GM21786 (cell line): ENCODE data around the gene SMIM12.
A peak's percentile ranks its signal among the peaks of the same experiment; 100 is the strongest.

Experiments used
- ATAC-seq: cut with Tn5 transposase; IDR thresholded peaks from one replicate; pipeline ENCODE4 v1.9.1; 2021; ENCODE audit not compliant: unreplicated experiment

SMIM12 gene

GRCh38 chr1:34874296-34874952 is 14.9 kb upstream of the SMIM12 start:
- ATAC-seq = no peak

DNA sequence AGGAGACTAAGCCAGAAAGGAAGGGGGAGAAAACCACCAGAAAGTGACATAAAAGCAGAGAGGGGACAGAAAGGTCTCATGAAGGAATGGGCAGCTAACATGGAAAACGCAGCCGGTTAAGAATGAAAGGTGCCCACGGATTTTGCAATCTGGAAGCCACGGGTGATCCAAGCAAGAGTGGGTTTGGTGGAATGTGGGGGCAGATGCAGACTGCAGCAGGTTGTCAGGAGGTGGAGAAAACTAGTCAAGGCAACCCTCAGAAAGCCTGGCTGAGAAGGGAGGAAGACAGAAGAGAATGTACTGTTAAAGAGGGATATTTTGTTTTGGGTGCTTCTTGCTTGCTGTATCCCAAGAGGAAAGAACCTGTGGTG is 12.6 kb upstream of the SMIM12 start:
- ATAC-seq = no peak

- ATAC-seq = no peak
These were observed 12.0 kb upstream of the SMIM12 start for GRCh38 chr1:34871443-34872132.

- ATAC-seq = no peak
These were observed 10.8 kb upstream of the SMIM12 start for GRCh38 chr1:34870395-34870794.

DNA sequence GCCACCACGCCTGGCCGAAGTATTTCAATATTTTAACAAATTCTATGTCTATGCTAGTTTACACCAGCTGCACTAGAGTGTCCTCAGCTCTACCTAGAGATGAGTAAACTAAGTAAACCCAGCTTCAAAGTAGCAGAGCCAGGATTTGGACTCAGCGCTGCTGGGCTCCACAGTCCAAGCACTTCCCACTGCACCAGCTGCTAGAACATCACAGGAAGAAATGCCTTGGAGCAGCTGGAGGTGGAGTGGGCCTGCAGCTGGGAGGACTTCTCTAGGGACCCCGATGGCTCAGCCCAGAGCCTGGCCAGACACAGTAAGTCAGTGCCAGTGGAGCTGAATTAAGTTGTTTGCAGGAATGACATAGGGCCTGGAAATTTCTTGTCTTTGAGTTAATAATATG is 10.2 kb upstream of the SMIM12 start:
- no peak for ATAC-seq

DNA sequence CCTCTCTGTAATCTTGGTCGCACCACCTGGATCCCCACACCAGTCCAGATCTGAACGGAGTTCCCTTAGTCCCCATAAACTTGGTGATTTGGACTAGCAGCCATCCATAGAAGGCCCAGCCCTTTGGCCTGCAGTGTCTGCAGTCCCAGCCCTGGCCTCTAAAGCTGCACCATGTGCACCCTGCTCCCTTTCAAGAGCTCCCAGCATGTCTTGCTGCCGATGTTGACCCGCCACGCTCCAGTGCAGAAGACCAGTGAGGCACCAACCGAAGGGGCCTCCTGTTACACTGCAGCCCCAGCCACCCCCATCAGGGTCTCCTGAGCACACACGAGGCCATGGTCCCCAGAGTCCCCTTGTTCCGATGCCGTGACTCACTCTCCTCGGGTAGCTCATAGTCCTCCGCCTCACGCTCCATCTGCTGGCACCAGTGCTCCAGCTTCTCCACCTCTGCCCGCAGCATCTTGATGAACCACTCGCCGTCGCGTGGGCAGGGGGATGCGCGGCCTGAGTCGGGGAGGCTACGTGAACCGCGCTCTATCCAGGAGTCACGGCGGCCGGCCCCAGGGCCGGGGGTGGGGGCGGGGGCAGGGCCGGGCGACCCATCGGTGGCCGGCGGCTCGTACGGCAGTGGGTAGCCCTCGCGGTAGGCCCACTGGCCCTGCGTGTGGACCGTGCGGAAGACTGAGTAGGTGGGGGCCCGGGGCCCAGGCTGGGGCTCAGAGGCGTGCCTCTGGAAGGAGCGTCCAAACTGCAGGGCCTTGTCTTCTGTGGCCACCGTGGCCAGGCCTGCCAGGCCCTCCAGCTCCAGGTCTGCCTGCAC is 8.9 kb upstream of the SMIM12 start:
- no peak for ATAC-seq

- ATAC-seq = no peak
These were observed 7.9 kb upstream of the SMIM12 start for GRCh38 chr1:34867415-34867814.

DNA sequence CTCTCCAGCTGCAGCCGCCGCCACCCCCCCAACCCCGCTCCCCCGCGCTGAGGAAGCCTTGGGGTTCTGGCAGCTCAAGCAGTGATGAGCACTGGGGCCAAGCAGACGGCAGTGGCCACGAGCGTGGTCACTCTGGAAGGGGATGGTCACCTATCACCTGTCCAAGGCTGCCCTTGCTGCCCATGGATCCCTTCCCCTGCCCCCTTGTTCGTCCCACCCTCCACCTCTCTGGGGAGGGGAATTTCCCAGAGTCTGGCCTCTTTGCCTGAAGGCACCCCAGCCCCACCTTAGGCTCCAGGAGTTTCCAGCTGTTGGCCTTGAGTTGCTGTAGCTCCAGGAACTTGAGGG is 7.2 kb upstream of the SMIM12 start:
- ATAC-seq = no peak

DNA sequence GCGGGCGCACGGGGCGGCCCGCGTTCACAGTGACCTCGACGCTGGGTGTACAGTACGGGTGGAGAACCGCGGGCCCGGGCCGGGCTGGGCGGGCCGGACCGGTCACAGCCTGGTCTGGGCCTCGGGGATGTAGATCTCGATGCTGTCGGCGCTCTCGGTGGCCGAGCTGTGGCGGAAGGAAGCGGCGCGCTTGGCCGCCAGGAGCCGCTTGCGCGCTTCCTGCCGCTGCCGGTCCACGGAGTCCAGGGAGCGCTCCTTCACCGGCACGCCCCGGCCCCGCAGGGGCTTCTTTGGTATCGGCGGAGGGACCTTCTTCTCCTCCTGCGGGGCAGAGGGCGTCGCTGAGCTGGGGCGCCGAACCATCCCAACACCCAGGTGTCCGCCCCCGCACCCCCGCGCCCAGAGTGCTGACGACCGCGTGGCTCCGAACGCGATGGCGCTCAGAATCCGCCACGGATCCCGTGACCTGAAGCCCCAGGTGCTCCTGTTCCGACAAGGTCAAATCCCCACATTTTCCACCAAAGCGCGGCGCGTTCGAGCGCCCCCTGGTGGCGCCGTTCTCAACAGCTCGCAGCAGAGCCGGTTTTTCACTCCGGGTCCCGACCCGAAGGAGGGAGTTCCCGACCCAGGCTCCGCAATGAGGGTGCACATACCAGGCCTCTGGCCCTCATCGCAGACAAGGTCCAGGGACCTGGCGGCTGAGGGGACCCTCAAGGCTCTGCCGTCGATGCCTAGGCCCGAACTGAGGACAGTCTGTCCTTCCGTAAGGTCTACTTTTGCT is 6.6 kb upstream of the SMIM12 start:
- peak; percentile 71 for ATAC-seq

DNA sequence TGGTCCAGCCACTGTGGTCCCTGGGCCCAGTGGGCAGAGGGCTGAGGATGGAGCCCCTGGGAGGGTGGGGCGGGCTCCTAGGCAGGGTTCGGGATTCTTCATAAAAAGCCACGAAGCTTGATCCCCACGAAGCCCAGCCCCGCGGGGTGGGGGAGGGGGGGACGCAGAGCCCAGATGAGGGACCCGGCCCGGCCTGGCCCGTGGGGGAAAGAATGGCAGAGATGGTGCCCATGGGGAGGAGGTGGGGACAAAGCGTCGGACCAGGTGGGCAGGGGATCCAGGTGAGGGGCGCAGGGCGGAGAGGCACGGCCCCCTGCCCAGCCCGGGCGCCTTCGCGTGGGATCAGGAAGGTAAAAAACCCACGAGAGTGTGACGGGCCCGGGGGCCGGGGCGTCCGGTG is 6.0 kb upstream of the SMIM12 start:
- no peak for ATAC-seq

DNA sequence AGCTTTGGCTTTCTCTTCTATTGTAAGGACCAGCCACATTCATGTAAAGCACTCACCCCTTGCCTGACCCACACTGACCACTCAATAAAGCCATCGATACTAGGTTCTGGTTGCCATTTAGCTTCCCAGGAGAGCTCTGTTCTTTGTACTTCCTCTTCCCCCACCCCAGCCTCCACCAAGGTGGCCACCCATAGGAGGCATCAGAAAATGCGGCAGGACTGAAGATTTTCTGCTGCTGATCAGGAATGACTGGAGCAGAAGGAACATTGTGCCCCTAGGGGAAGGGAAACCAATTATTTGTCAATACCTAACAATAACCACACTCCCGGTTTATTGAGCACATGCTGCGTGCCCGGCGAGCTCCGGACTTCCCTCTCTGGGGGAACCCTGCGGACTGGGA is 5.2 kb upstream of the SMIM12 start:
- ATAC-seq = no peak

DNA sequence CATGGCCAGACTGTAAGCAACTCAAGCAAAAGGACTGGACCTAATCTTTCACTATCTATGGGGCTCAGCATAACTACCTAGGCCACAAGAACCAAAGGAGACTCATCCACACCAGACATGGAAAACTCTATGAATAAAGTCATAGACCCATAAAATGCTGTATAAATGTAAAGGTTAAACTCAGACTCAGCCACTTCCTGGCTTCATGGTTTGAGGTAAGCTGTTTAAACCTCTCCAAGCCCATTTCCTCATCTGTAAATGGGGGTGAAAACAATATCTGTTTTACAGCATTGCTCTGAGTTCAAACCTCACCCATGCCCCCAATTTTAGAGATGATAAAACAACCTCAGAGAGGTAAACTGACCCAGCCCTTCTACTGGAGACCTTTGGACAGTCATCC is 4.0 kb upstream of the SMIM12 start:
- ATAC-seq = no peak

DNA sequence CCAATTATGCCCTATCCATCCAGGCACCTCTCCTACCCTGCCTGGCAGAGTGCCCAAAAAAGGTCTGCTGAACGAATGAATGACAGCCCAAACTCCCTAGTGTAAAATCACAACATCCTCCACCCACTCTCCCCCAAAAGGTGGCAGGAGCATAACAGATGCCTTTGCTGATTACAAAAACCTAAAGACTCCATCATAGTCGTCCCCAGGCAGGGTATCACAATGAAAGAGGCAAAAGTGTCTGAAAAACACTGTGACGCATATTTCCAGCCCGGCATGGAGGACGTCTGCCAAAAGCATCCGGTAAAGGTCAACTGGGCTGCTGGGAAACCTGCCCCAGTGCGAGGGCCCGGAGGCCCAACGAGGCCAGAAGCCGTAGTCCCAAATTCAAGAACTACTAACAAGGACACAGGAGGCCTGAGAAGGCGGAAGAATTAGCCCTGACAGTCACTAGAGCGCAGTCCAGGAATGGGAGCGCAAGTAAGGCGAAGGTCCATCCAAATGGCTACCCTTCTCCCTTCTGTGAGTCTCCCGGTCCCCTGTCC is 576 bp downstream of the SMIM12 start:
- no peak for ATAC-seq

- no peak for ATAC-seq
These were observed 2.9 kb downstream of the SMIM12 start for GRCh38 chr1:34856697-34857096.

DNA sequence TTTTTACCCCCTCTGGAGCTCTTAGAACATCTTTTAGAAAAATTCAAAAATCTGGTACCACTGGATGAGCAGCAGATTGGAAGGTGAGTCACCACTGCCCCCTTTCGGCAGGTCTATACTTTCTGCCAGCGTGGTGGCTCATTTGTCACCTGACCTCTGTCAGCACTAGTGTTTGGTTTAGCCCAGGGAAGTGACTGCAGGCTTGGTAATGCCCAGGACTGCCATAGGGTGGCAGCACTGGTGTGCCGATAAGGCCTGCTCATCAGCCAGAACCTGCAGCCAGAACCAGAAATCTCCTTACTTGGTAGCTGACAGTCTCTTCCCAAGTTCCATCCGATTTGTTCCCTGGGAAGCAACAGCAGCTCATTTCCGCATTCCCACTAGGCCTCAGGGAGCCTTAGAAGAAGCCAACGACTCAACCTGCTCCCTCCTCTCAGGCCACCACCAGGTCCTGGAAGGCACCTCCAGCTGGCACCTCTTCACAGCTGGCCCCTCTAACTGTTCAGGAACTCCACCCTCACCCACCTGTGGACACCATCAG is 6.8 kb downstream of the SMIM12 start:
- peak; percentile 97 for ATAC-seq

DNA sequence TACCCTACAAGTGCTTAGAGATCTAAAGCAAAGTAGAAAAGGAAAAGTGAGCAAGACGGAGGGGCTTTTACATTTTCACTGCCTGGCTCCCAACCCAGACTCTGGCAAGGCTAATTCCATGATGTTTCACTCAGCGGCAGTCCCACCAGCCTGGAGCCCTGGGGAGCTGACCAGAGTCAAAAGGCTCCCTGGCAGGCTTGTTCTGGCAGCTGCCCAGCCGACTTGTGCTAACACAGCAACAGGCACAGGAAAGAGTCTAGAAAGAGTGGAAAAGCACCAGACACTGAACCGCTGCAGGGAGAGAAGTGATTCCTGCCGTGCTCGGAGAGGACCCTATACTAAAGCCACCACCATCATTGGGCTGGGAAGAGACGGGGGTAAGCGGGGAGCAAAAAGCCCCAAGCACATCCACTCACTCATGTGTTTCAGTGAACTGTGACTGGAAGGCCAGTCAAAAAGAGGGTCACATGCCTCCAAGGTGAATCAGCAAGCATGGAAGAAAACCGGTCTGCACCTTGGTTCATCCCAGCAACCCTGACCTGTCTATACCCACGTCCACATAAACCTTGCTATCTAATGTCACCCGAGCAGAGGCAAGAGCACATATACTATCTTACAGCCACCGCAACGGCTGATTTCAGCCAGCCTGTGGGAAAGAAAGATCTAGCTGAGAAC is 8.0 kb downstream of the SMIM12 start:
- ATAC-seq = no peak

DNA sequence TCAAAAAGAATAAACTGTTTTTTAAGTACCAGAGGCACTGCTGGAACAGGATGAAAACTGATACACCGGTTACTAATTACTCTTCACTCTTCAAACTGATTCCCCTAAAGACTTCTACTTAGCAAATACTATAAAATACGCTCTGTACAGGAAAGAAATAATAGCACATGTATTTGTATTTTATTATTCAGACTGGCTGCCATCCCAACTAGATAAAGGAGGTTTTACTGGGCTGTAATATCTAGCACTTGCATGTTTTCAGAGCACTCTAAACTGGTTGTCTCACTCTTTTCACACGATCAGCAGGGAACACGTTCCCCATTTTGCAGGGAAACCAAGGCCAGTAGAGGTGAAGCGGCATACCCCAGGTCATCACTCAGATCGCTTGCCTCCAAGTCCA is 9.2 kb downstream of the SMIM12 start:
- ATAC-seq = no peak

DNA sequence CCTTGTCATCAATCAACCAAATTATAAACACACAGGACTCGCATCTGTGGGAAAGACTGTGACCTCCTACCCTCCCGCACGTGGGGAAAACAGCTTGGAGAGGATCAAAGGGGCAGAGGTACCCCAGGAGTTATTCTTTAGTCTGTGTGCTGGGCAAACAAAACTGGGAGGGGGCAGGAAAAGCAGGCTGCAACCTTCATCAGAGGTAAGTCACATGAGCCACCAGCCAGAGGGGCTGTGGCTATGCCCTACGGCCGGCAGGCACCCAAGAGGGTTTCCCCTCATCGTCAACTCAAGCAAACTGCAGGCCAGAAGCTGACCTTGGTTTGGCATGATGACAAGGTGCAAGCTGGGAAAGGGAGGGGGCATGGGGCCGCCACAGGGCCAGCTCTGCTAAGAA is 12.5 kb downstream of the SMIM12 start:
- no peak for ATAC-seq

DNA sequence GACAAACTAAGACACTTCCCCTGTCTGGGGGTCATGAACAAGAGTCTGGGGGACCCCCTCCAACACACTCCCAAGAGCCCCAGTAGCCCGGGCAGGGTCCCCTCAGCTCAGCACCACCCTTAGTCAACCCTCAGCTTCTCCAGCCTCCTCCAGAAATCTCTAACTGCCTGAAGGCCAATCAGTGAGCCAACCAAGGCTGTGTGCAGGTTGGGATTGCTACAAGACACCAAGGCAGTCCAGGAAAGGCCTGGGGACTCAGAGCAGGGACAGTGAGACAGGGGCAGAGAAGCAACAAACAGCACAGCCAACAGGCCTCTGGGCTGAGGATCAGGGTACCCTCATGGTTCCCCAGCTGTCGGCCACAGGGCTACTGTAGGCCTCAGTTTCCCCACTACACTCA is 13.3 kb downstream of the SMIM12 start:
- no peak for ATAC-seq

DNA sequence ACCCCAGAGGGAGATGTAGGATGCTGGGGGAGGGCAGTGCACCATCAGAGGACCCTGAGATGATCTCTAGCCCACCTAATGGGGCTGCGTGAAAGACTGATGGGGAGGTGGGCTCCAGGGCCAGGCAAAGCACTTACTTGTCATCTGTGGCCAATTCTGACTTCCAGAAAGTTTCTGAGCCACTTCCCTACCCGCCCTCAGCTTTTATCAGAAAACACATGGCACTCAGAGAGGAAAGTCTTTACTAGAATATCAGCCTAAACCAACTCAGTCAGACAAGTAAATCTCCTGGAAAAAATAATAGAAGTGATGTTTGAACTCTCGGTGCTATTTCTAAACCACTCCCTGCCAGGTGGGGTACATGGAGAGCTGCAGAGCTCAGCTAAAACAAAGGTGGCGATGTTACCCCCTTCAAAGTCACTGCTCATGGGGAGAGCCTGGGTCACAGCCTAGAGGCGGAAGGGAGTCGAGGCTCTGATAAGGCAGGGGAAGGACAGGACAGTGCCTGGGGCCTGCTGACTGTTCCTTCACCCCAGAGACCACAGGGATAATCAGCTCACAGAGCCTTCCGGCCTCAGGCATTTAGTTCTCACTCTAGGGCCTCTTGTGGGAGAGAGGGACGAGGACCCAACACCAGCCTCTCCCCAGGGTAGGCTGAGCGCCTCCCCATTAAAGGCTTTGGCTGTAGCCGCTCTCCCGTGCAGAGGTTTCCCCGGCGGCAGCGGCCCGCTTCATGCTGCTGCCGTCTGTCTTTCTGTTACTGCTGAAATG is 14.2 kb downstream of the SMIM12 start:
- no peak for ATAC-seq
